AG04450 (cell line): ENCODE results near the gene NOC4L. TPM values are rescaled to one million over a fixed set of nuclear protein-coding genes. Genes with fewer than 3 reads are reported as not detected.

Experiments
- CTCF ChIA-PET: fragments of 300-600, 350-600 bp; formaldehyde crosslinking; extraction: SDS; loops from one replicate; lab custom pipeline; 2022; ENCODE audit warnings: antibody characterized with exemption, inconsistent platforms; lab: Charles Lee
- POLR2A ChIA-PET: fragments of 350-600 bp; formaldehyde crosslinking; extraction: SDS; loops from one replicate; lab custom pipeline; 2021; ENCODE audit warnings: antibody characterized with exemption, inconsistent platforms; lab: Yijun Ruan, JAX
- DNase-seq: peaks from one replicate; pipeline ENCODE4 v3.0.0-alpha.2; 2011; ENCODE audit warnings: low read depth, low spot score
- H3K27ac ChIP-seq: one replicate; pipeline ENCODE4 v1.5.1; 2012; ENCODE audit warnings: low read depth, low read length, control low read depth
- H3K27me3 ChIP-seq: one replicate; pipeline ENCODE4 v1.6.0; 2012; ENCODE audit warnings: low read length; ENCODE audit not compliant: control insufficient read depth, insufficient read depth
- H3K4me3 ChIP-seq: 2 replicates; pipeline ENCODE4 v1.5.1; 2011; ENCODE audit warnings: mild to moderate bottlenecking, low read depth, low read length, control low read depth
- H3K9me3 ChIP-seq: 2 replicates; pipeline ENCODE4 v1.5.1; 2012; ENCODE audit warnings: low read length; ENCODE audit not compliant: control insufficient read depth, insufficient read depth
- polyA plus RNA-seq: library from polyadenylated mRNA; depleted of rRNA; stranded (reverse); fragments of >200 nt; gene quantifications from 2 replicates; pipeline ENCODE4 v1.2.3, GENCODE V29; 2011
- TF ChIP-seq, protein P1 (sequence below): IDR thresholded peaks from 2 replicates; pipeline ENCODE4 v1.5.1; 2011; ENCODE audit warnings: low read depth, low read length, control low read depth, inconsistent platforms

NOC4L gene
- polyA plus RNA-seq, 1 experiment, result 2.9 TPM

DNA sequence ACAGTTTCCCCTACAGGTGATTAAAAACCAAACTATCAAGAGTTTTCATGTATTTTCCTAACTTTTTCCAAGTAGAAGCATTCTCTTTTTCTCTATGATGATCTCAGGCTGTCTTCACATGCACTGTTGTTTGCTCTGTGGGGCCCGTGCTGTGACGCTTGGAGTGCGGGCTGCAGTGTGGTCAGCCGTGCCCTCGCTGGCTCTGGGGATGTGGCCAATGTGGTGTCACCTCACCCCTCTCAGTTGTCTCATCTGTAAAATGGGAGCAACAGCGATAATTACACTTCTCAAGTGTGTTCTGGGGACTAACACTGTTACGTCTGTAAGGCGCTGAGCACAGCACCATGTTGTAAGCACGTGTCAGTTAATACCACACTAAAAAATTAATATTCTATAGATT is 28.8 kb upstream of the NOC4L start:
- TF ChIP-seq, protein P1, sequence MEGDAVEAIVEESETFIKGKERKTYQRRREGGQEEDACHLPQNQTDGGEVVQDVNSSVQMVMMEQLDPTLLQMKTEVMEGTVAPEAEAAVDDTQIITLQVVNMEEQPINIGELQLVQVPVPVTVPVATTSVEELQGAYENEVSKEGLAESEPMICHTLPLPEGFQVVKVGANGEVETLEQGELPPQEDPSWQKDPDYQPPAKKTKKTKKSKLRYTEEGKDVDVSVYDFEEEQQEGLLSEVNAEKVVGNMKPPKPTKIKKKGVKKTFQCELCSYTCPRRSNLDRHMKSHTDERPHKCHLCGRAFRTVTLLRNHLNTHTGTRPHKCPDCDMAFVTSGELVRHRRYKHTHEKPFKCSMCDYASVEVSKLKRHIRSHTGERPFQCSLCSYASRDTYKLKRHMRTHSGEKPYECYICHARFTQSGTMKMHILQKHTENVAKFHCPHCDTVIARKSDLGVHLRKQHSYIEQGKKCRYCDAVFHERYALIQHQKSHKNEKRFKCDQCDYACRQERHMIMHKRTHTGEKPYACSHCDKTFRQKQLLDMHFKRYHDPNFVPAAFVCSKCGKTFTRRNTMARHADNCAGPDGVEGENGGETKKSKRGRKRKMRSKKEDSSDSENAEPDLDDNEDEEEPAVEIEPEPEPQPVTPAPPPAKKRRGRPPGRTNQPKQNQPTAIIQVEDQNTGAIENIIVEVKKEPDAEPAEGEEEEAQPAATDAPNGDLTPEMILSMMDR, result no peak
- peaks cover 9% of the 10 kb centered on the region; the same call in 1 of the 2 replicates for H3K9me3 ChIP-seq
- CTCF ChIA-PET, result no interaction called here
- POLR2A ChIA-PET, result no interaction called here
- no peaks in the 10 kb centered on the region for H3K27me3 ChIP-seq
- no peak overlapping the region for H3K4me3 ChIP-seq
- H3K27ac ChIP-seq, result no peak overlapping the region
- DNase-seq, result no peak

DNA sequence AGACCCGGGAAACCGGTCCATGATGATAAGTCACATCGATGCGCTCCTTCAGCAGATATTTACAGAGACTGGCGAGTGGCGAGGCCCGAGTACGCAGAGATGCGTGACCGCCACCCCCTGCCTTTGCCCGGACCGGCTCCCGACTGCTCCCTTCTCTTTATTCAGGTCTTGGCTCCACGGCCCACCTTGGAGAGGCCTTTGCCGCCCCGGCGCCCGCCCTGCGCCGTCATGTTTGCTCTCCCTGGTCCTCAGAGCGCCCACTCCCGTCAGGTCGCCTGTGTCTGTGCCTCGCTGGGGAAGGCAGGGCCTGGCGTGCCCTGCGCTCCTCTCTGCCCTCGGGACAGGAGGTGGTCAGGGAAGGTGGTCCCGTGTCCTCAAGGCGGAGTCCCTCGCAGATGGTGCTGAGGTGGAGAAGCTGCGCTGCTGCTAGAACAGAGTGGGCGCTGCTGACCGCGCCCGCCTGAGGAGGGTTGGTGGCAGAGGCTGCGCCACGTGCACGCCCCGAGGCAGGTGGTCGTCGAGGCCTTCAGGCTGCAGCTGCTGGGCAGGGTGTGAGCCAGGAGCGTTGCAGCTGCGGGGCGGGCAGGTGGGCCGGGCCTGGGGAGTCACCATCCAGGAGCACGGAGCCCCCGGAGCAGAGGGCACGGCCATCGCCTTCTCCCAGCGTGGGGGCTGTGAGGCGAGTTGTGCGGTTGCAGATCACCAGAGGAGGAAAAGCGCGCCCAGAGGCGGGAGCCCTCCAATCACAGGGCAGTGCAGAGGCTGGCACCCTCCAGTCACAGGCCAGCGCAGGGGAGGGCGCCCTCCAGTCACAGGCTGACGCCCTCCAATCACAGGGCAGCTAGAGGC is 27.3 kb upstream of the NOC4L start:
- no peak for DNase-seq
- POLR2A ChIA-PET, result no interaction called here
- H3K9me3 ChIP-seq, result peaks cover 9% of the 10 kb centered on the region; the same call in 1 of the 2 replicates
- TF ChIP-seq, protein P1, result no peak
- H3K4me3 ChIP-seq, result no peak overlapping the region
- CTCF ChIA-PET, result no interaction called here
- no peak overlapping the region for H3K27ac ChIP-seq
- H3K27me3 ChIP-seq, result no peaks in the 10 kb centered on the region

DNA sequence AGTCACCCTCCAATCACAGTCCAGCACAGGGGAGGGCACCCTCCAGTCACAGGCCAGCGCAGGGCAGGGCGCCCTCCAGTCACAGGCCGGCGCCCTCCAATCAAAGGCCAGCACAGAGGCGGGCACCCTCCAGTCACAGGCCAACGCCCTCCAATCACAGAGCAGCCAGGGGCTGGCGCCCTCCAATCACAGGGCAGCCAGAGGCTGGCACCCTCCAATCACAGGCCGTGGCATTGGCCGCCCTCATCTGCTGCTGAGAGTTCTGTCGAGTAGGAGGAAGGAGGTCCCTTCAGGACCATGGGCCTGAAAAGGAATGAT is 26.7 kb upstream of the NOC4L start:
- Histone ChIP-seq H3K27ac (no peak overlapping the region), H3K9me3 (peaks cover 9% of the 10 kb centered on the region; the same call in 1 of the 2 replicates), H3K27me3 (no peaks in the 10 kb centered on the region), H3K4me3 (no peak overlapping the region)
- ChIA-PET POLR2A (no interaction called here), CTCF (no interaction called here)
- no peak for DNase-seq
- TF ChIP-seq, protein P1, result no peak

DNA sequence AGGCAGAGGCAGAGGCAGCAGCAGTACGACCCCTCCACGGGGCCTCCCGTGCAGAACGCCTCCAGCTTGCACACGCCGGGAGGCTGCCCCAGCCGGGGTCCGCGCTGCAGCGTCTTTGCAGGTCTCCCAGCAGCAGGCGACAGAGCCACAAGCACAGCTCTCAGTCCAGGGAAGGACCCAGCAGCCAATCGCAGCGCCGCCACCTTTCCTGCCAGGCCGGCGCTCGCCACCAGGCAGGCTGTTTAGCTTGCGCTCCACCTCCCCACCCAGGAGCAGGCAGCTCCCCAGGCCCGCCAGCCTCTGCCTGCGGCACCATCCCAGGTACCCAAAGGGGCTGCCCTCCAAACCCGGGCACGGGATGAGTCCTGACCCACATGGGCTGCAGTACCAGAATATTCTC is 25.4 kb upstream of the NOC4L start:
- Histone ChIP-seq H3K27ac (no peak overlapping the region), H3K4me3 (no peak overlapping the region), H3K27me3 (no peaks in the 10 kb centered on the region), H3K9me3 (peaks cover 9% of the 10 kb centered on the region; the same call in 1 of the 2 replicates)
- ChIA-PET CTCF (no interaction called here), POLR2A (no interaction called here)
- TF ChIP-seq, protein P1, result no peak
- no peak for DNase-seq

DNA sequence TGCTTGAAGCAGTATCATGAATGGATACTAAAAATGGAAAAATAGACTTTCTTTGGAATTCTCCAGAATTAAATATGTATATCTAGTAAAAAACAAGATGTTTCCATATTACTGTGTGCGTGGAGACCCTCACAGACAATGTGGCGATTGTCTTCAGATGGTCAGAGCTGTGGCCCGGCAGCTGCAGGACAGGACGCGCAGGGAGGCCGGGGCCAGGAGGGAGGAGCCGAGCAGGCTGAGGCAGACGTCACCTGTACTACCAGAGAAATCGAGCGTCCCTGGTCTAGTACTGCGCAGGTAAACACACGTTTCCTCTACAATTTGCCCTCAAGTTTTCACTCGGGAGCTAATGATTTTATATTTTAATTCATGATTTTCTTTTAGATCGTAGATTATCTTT is 23.0 kb upstream of the NOC4L start:
- Histone ChIP-seq H3K9me3 (peaks cover 9% of the 10 kb centered on the region; the same call in 1 of the 2 replicates), H3K27me3 (no peaks in the 10 kb centered on the region), H3K27ac (no peak overlapping the region), H3K4me3 (no peak overlapping the region)
- TF ChIP-seq, protein P1, result no peak
- ChIA-PET CTCF (no interaction called here), POLR2A (no interaction called here)
- no peak for DNase-seq
